GM19240 (cell line): Measurements from ENCODE around the gene HSPB8.

Experiments
- DNase-seq: peaks from one replicate; pipeline ENCODE4 v3.0.0; 2011; ENCODE audit warnings: low spot score; ENCODE audit not compliant: insufficient read length

The HSPB8 gene

GRCh38 chr12:119178544-119179334 is at the start of gene HSPB8:
Gene HSPB8 (plus strand): TSS chr12:119178931. CDS start chr12:119179313, 382 bp downstream.
- no peak for DNase-seq

- DNase-seq, result no peak
Observed at GRCh38 chr12:119129827-119130434, 48.8 kb upstream of the HSPB8 start.

- no peak for DNase-seq
Observed at GRCh38 chr12:119130523-119130922, 48.2 kb upstream of the HSPB8 start.

- DNase-seq, result no peak
Observed at GRCh38 chr12:119134284-119135072, 44.3 kb upstream of the HSPB8 start.

- no peak for DNase-seq
Observed at GRCh38 chr12:119136811-119137410, 41.8 kb upstream of the HSPB8 start.

- DNase-seq, result no peak
Observed at GRCh38 chr12:119139448-119139847, 39.3 kb upstream of the HSPB8 start.

GRCh38 chr12:119145367-119145766 is 33.4 kb upstream of the HSPB8 start:
- no peak for DNase-seq

GRCh38 chr12:119147847-119148448 is 30.8 kb upstream of the HSPB8 start:
- DNase-seq, result no peak

GRCh38 chr12:119149270-119149669 is 29.5 kb upstream of the HSPB8 start:
- no peak for DNase-seq

- DNase-seq, result no peak
Observed at GRCh38 chr12:119151445-119152026, 27.2 kb upstream of the HSPB8 start.

- DNase-seq, result no peak
Observed at GRCh38 chr12:119153477-119154434, 25.0 kb upstream of the HSPB8 start.

- DNase-seq, result no peak
Observed at GRCh38 chr12:119154435-119154818, 24.3 kb upstream of the HSPB8 start.

- DNase-seq, result no peak
Observed at GRCh38 chr12:119156401-119157044, 22.2 kb upstream of the HSPB8 start.

- DNase-seq, result no peak
Observed at GRCh38 chr12:119157528-119157927, 21.2 kb upstream of the HSPB8 start.

GRCh38 chr12:119157978-119158377 is 20.8 kb upstream of the HSPB8 start:
- no peak for DNase-seq

GRCh38 chr12:119158402-119158801 is 20.3 kb upstream of the HSPB8 start:
- DNase-seq, result no peak

GRCh38 chr12:119159844-119160243 is 18.9 kb upstream of the HSPB8 start:
- DNase-seq, result no peak

- no peak for DNase-seq
Observed at GRCh38 chr12:119167902-119168301, 10.8 kb upstream of the HSPB8 start.

- no peak for DNase-seq
Observed at GRCh38 chr12:119168721-119169120, 10.0 kb upstream of the HSPB8 start.
